Fibroblast of mammary gland (primary cell): ENCODE measurements around the gene CNTNAP1.
A peak's percentile ranks its signal among the peaks of the same experiment; 100 is the strongest.

Experiments used
- DNase-seq: peaks from one replicate; pipeline ENCODE4 v3.0.0-alpha.2; 2010; ENCODE audit warnings: low read depth
- H3K4me3 ChIP-seq: 2 replicates; pipeline ENCODE4 v1.5.1; 2011; ENCODE audit warnings: low read depth, mild to moderate bottlenecking, low read length, moderate library complexity; ENCODE audit not compliant: control insufficient read depth
- CTCF ChIP-seq: conservative IDR thresholded peaks from 2 replicates; pipeline ENCODE4 v1.5.1; 2011; ENCODE audit warnings: low read depth, low read length, inconsistent platforms; ENCODE audit not compliant: control insufficient read depth, insufficient read depth

Gene CNTNAP1

GRCh38 chr17:42748202-42748907 is 66.0 kb downstream of the CNTNAP1 start:
- no peak for TF ChIP-seq CTCF
- H3K4me3 ChIP-seq: no peak overlapping the region
- no peak for DNase-seq

- no peak overlapping the region for H3K4me3 ChIP-seq
- peak; percentile 48 for DNase-seq
- no peak for TF ChIP-seq CTCF
These were observed 66.8 kb downstream of the CNTNAP1 start for GRCh38 chr17:42748908-42749798.
